HG02759 (cell line): ENCODE measurements around the gene SYNE1.
"Not testable (repeated sequence)": the region's sequence is repeated elsewhere in the genome, so short reads cannot be mapped to it uniquely, and the experiment has no call there.

Experiments
- ATAC-seq: cut with Tn5 transposase; IDR thresholded peaks from one replicate; pipeline ENCODE4 v1.9.1; 2021; ENCODE audit warnings: mild to moderate bottlenecking, moderate library complexity; ENCODE audit not compliant: unreplicated experiment

The SYNE1 gene

DNA sequence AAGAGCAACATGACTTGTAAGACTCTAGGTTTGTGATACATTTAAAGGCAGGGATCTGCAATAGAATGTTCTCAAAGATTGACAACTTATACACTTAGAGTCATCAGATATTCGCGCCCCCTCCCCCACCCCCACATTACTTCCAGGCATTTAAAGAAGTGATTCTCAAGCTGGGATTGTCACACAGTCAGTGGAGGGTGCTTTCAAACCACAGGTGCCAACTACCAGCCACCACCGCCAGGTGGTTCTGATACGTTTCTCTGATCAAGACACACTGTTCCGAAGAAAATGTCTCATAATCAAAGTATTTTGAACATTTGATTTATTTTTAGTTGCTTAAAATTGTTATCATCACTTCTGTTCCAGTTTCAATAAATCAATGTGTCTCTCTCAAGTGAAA is 472.2 kb downstream of the SYNE1 start:
- no peak for ATAC-seq

DNA sequence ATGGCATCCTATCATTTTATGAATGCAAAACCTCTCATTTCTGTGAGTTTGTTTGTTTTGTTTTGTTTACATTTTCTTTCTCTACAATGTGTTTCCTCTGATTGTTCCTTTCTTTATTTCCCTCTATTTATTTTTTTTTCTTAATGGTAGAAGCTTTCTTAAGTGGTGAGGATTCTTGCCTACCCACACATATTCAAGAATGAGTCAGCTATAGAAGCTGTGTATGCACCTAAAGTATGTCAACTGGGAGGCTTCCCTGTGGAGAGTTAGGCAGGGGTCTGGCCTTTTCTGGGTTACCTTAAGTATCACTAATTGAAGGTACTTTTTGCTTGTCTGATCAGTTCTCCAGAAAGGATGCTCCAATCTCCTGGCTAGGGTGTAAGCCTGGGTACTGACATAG is 475.7 kb downstream of the SYNE1 start:
- ATAC-seq, result peak; percentile 50

DNA sequence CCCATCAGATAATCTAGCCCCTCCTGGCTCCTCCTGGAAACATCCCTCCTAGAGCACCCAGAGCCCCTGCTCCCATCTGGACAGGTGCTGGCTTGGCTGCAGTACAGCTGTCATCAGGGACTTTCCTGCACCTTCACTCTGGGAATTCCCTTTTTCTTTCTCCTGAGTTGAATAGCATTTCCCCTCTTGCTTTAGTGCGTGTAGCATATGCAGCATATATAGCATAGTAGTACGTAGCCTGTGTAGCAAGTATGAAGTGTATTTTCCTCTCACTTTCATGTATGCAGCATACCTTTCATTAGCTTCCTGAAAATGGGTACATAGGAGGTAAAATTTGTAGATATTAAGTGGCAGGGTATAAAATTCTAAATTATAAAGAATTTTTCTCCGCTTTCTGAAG is 476.8 kb downstream of the SYNE1 start:
- ATAC-seq, result peak; percentile 98

DNA sequence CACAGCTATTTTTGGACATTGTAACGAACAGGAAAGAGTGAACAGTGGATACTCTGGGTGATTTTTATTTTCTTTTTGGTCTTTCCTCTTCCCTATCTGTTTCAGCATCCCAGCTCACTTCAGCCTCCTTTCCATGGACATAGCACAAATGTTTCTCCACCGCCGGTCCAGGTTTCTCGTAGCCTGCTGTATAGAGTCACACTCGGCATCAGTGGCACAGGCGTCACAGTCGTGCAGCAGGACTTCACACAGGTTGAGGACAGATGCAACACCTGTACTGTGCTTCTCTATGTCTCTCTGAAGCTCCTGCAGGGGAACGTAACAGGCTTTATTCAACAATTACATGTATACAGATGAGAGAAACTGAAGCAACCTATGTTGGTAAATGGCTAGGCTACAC is 481.4 kb downstream of the SYNE1 start:
- no peak for ATAC-seq

DNA sequence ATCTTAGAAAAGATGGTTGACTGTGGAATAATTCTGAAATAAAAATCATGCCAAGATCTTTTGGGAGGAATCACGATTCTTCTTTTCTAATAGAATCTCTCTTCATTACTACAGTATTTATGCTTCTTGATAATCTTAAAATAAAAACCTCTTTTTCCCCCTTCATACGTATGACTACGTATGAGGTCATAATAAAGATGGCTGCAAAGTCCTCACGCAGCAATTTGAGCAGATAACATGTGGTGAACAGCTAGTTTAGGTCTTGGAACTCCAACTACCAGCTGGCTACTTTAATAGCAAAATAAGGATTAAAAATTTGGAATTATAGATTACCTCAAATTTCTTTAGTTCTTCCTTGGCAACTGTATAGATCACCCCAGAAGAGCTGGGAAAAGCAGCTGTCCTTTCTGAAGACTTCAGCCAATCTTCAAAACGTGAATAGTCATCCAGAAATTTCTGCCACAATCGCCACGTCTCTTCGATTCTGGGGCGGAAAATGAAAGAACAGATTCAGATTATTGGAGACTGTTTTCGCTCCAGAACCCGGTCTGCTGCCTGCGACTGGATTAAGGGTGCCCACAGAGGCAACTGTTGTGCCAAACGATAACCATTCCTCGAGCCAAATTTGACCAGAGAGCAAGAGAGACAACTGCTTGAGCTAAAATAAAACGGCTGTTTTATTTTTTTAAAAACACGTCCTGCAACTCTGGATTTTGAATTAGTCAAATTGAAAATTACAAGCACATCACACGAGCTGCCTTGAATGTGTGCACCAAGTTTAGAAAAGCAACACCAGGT is 482.4 kb downstream of the SYNE1 start:
- ATAC-seq, result no peak

DNA sequence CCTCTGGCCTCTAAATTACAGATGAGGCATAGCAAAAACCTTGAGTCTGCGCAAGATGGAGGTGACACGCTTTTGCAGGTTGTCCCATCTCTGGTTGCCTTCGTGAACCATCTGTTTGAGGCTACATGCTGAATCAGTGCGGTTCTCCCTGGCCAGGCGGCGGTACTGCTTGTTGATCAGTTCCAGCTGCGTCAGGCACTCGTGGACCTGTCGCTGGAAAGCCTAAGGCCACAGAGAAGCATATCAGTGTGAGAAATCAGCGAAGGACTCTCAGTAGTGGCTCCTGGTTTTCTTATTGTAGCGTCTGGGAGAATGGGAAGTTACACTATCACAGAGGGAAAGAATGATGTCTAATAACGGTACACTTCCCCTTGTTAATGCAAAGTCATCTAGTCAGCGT is 485.2 kb downstream of the SYNE1 start:
- ATAC-seq, result no peak

DNA sequence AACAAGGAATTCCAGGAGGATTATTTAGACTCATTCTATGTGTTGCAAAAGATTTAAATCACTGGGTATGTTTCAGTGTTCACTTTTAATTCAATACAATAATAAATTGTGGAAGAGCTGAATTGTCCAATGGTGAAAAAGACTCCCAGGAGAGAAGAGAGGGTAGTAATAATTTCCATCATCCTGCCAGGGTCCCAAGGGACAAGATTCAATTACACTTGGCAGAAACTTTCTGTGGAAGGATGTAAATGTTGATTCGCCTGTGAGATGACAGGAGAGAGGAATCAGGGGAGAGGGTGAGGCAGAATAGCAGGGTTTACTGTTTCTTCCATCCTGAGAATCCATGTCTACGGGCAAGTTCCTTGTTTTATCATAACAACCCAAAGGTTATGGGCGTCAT is 487.0 kb downstream of the SYNE1 start:
- no peak for ATAC-seq

DNA sequence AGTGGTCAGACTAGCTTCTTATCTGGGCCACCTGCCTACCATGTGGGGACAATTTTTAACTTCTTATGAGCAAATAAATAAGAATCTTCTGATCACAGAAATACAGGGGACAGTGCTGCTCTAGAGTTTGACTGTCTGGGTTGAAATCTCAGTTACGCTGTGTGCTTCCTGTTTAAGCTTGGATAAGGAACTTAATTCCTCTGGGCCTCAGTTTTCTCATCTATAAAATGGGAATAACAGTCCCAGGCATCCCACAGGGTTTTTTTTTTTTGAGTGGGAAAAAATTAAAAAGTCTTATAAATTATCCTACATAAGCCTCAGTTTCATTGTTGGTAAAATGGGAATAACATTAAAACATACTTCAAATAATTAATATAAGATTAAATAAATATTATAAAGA is 488.8 kb downstream of the SYNE1 start:
- ATAC-seq, result no peak

DNA sequence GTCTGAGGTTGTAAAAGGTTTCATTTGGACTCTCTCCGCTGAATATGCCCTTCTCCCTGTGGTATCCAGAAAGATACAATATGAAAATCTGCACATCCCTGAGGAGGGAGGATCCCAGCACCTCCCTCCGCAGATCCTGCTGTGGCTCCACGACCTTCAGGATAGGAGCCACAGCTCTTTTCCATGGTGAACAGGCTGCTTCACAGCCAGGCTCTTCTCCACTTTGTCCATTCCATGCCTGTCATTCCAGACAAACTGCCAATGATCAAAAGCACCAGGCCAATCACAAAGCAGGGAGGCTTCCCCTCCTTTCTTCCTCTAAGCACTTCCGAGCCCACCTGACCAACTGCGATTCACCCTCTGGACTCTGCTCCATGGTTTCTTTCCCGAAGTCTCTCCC is 489.9 kb downstream of the SYNE1 start:
- no peak for ATAC-seq

DNA sequence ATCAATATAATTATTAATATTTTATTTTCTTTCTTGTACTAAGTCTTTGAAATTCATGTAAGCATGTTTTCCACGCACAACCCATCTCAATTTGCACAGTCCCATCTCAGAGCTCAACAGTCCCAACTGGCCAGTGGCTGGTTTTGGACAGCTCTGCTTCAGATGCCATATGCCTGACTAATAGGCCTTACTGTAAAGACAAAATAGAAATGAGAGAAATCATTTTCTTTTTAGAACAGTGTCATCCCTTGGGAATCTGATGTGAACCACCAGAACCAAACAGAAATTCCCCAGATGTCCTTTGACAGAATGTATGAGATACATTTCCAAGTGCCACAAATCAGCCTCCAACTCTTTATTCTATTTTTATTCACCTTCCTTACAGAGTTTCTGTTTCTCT is 490.8 kb downstream of the SYNE1 start:
- ATAC-seq, result no peak

DNA sequence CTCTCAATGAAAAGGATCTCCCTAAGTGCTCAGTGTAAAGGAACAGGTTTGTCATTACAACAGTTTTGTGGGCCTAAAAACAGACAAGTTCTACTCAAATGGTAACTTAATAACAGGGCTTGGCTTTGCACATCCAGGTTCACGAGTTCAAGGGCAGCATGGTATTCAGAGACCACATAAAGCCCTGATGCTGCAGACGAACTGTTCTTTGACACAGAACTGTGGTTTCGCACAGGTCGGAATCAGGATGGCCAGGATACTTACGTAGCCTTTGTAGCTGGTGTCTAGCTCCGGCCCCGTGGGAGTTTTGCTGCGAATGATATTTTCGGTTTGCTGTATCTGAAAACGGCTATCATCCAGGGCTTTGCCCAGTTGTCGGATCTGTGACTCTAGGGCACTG is 493.8 kb downstream of the SYNE1 start:
- no peak for ATAC-seq

DNA sequence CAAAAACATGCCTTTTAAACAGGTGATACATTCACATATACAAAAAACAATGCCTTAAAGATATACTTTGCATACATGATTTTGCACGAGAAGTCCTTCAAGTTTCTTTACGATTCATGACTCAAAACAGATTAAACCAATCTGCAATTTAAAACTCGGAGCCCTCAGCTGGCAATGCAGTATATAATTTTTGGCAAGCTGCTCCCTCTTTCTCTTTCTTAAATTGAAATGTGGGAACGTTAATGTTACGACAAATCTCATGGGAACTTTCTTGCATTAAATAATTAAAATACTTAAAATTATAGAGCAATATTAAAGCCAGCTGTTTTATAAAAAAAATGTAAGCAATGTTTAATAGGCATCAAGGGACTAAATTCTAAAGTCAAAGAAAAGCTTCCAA is 495.1 kb downstream of the SYNE1 start:
- no peak for ATAC-seq

DNA sequence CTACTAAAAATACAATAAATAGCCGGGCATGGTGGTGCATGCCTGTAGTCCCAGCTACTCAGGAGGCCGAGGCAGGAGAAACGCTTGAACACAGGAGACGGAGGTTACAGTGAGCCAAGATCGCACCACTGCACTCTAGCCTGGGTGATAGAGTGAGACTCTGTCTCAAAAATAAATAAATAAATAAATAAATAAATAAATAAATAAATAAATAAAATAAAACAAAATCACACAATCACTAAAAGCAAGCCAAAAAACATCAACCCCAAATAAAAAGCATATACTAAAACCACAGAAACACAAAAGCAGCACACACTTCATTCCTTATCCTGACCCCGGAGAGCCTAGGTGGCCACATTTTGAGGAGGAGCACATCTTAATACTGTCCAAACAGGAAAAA is 498.8 kb downstream of the SYNE1 start:
- not testable (repeated sequence) for ATAC-seq

DNA sequence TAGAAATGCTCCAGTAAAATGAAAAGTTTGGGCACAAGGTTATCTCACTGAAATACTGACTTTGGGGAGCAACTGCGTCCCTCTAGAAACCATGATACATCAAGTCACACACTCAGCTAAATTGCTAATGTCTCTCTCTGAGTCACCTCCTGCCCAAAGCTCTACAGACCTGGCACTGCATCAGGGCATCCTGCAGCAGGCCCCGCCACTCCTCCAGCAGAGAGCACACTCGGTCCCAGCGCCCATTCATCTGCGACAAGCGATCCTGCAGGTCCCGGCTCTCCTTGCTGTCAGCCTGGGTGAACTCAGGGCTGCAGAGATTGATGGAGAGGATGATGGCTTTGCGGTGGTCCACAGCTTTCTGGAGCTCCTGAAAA is 500.7 kb downstream of the SYNE1 start:
- ATAC-seq, result no peak

DNA sequence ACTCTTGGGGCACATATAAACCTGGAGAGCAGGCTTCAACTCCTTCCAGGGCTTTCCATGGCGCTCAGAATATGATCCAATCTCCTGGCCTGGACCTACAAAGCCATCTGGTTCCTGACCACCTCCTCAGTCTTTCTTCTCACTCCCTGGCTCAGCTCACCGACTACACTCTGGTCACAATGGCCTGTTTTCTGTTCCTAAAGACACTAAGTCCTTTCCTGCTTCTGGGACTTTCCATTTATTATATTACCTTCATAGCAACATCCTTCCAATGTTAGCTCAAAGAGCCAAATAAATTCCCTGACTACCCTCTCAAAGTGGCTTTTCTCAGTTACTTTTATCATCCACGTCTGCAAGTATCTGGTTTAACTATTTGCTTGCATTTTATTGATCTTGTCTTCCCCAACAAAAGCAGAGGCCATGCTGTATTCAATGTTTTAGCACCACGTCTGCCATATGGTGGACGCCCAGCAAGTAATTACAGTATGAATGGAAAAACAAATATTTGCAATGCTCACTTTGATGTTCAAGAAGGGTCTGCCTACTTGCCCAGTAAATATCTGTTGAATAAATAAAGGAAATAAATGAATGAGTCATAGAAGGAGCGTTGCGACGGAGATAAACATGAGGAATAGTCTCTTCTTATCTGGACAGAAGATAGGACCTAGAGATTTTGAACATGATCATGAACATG is 501.3 kb downstream of the SYNE1 start:
- no peak for ATAC-seq

DNA sequence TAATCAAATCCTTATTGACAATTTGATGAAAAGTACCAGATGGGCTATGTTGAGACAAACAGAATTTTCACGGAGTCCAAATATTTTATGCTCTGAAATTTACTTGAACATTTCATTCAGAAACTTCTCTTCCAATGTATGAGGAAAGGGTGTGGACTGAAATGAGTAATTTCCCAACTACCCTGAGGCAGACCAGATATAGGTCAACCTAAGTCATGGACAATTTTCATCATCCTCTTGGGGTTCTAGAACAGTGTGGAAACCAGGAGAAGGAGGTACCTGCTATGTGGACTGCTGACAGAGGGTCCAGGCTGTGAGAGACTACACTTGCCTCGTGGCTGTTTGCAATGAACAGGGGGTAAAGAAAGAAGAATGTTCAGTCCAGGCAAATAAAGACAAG is 506.7 kb downstream of the SYNE1 start:
- ATAC-seq, result no peak

DNA sequence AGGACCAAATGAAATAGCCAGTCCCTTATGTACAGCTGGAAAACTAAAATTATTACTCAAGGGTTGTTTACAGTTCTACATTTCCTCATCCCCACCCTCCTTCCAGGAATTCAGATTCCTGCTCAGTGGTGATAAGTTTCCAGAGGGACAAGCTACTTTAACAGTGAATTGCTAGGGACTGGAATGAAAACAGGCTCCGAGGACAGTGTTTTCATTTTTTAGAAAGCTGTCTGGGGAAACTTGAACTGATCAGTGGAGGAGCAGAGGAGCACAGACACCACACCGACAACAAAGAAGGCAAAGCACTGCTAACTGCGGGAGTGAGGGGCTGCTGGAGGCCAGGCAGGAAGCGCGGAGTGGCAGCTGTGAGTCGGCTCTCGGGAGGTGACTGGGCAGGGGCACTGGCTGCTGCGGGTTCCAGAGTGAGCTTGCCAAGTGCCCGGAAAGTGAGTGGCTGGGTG is 507.4 kb downstream of the SYNE1 start:
- ATAC-seq, result no peak

DNA sequence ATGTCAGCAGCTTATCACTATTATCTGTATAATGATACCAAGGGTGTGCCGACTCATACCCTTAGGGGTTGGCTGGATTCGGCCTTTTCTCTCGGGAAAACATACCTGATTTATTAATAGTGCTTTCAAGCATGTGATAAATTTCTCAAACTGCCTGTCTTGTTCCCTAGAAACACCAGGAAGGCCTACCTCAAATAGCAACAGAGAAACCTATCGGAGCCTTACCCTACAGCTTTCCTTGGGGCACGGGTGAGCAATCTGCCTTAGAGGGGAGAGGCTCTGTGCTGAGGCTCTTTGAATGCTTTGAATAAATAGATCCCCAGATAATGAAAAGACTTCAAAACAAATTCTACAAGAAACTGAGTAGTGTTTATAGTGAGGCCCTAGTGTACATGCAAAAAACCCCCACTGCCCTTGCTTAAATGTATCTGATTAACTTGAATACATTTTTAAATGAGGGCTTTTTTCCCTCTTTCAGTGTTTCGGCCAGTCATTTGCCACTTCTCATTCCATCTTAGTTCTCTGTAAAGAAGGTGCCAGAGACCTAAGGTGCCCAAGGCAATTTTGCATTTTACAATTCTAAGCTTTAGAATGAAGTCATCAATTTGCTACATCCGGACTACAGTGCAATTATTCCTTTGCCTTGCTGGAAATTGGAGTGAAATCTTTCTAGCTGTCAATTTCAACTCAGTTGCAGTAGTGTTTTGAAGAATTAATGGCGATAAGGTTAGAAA is 509.6 kb downstream of the SYNE1 start:
- no peak for ATAC-seq

DNA sequence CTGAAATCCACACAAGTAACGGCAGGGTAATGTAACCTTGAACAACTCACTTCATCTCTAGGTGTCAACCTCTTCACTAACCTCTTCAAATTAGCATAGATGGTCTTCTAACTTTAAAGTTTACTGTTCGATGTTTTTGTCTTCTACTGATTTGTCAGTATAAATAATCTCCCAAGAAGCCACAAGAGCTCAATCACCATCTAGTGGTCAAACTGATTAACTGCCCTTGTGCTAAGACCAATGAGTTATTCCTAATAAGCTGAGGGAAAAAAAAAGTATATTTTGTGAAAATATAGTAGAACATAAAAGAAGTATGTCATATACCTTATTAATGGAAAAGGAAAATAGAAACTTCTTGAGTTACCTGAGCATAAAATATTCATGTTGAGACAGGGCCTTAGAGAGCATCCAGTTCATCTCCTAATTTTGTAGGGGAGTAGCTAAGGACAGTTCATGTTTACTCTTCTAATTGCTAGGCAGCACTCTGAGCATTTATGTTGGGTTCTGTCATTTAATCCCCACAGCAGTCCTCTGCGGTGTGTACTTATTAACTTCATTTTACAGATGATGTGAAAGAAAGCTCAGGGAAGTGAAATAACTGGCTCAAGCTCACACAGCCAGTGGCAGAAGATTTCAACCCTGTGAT is 512.6 kb downstream of the SYNE1 start:
- peak; percentile 80 for ATAC-seq

DNA sequence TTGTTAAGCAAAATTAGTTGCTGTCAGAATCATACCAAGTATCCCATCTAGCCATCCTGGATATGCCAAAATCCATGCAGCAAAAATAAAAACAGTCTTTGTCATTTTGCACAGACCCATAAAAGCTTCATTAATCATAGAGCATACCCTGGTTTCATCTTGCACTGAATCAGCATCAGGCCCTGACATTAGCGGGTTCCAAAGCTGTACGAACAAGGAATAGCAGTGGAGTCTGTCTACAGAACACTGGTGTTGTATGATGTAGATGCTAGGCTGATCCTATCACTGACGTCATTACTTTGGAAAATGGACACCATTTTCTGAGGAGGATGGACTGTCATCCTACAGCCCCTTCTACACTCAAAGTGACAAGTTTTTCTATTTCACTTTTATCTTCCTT is 514.1 kb downstream of the SYNE1 start:
- no peak for ATAC-seq

DNA sequence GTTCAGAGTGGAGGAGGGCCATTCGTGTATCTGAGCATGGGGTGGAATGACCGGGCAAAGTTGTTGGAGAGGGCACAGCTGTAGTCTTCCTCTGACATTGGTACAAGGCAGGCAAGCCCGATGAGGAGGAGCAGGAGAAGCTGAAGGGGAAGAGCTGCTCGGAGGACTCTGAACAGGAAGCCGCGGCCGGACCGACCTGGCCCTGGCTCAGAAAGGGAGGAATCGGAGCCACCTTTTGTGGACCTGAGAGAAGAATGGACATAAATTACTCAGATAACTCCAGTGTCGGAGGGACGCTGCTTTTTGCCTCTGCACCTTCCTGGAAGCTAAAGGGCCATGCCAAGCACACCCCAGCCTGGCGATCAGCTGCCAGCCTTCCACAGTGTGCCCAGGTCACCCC is 514.7 kb downstream of the SYNE1 start:
- no peak for ATAC-seq
